Spleen (tissue), 11 donors: ENCODE results near the gene SH3BGRL3. TPM values are rescaled to one million over a fixed set of nuclear protein-coding genes. Genes with fewer than 3 reads are reported as not detected.

Experiments
- DNase-seq: peaks from one replicate; pipeline ENCODE4 v3.0.0-alpha.2; 2020
- H3K27ac ChIP-seq, 8 donors: fragments of 200-600 bp; sonication (generic) in 7 of 8; 1 replicate in 4 of 8; 2 replicates in 4 of 8; pipeline versions ENCODE4 v1.5.0 to v1.8.0; 2016 to 2021; ENCODE audit warnings: inconsistent platforms in 4 of 8, mild to moderate bottlenecking in 4 of 8, moderate library complexity in 1 of 8
- H3K27me3 ChIP-seq, 7 donors: fragments of 200-600 bp; sonication (generic) in 6 of 7; replicated peaks in 1 of 7; 1 replicate in 4 of 7; 2 replicates in 3 of 7; pipeline versions ENCODE4 v1.5.0 to v1.8.0; 2016 to 2021; ENCODE audit warnings: inconsistent platforms in 3 of 7, mild to moderate bottlenecking in 1 of 7
- H3K36me3 ChIP-seq, 6 donors: fragments of 200-600 bp; sonication (generic) in 5 of 6; 1 replicate in 4 of 6; 2 replicates in 2 of 6; pipeline versions ENCODE4 v1.5.0 to v1.8.0; 2016 to 2021; ENCODE audit warnings: inconsistent platforms in 2 of 6
- H3K4me1 ChIP-seq, 6 donors: fragments of 200-600 bp; sonication (generic) in 5 of 6; 1 replicate in 3 of 6; 2 replicates in 3 of 6; pipeline versions ENCODE4 v1.5.0 to v1.8.0; 2016 to 2021; ENCODE audit warnings: inconsistent platforms in 3 of 6
- H3K4me3 ChIP-seq, 8 donors: fragments of 200-600 bp; sonication (generic) in 7 of 8; 1 replicate in 4 of 8; 2 replicates in 4 of 8; pipeline versions ENCODE4 v1.5.0 to v1.8.0; 2016 to 2021; ENCODE audit warnings: inconsistent platforms in 4 of 8, mild to moderate bottlenecking in 4 of 8, moderate library complexity in 2 of 8
- H3K9me3 ChIP-seq, 8 donors: fragments of 200-600 bp; sonication (generic) in 7 of 8; 1 replicate in 4 of 8; 2 replicates in 4 of 8; pipeline versions ENCODE4 v1.5.0 to v1.8.0; 2016 to 2021; ENCODE audit warnings: inconsistent platforms in 4 of 8
- POLR2A ChIP-seq, 3 donors: fragments of 450-650 bp; IDR thresholded peaks; one replicate each; pipeline ENCODE4 v1.5.1; 2017; ENCODE audit warnings: antibody characterized with exemption in 3 of 3, mild to moderate bottlenecking in 1 of 3
- POLR2AphosphoS5 ChIP-seq, 3 donors: sonication (generic); formaldehyde crosslinking; IDR thresholded peaks; one replicate each; pipeline ENCODE4 v1.5.1; 2017; ENCODE audit warnings: antibody characterized with exemption in 3 of 3
- WGBS, 5 donors: extraction: QIAGEN DNeasy Blood & Tissue Kit in 3 of 5; methylation state at CpG; one replicate each; pipeline versions ENCODE4 v1.1.5 to v1.1.7; 2013 to 2018; 5-methylcytosine and 5-hydroxymethylcytosine counted together
- intact Hi-C: fragments of 100-400 bp; cut with DNase I; formaldehyde crosslinking; loops from one replicate; pipeline ENCODE4 v1.15.0; 2023; ENCODE audit warnings: low total_unique reads
- polyA plus RNA-seq, 3 donors: library from polyadenylated mRNA; stranded (reverse); fragments of 200-250 nt; gene quantifications; one replicate each; pipeline ENCODE4 v1.2.1, GENCODE V29; 2013
- total RNA-seq, 7 donors: library from RNA; depleted of rRNA in 3 of 7; stranded (reverse); fragments of >200 nt in 3 of 7; fragmentation: NEBNext Ultra II Directional in 4 of 7; extraction: Animal tissue kit (Norgen Biotek cat#: 25700) in 4 of 7; gene quantifications; one replicate each; pipeline versions ENCODE4 v1.1.0 to v1.2.1, GENCODE V29; 2016 to 2021
- TF ChIP-seq, protein P1 (sequence below), 11 experiments: fragments of 200-600 bp in 7 of 11; fragments of 450-650 bp in 4 of 11; sonication (generic) in 4 of 11; IDR thresholded peaks in 8 of 11; conservative IDR thresholded peaks in 3 of 11; 1 replicate in 7 of 11; 2 replicates in 4 of 11; pipeline versions ENCODE4 v1.4.0 to v1.8.0; 2016 to 2021; ENCODE audit warnings: antibody characterized with exemption in 11 of 11, inconsistent platforms in 4 of 11, mild to moderate bottlenecking in 1 of 11
- donor health status: healthy with polysubstance abuse.
- donor health status: DM: no; HTN: no; CAD: no; lungs with moderate emphysema.
- donor health status: DM: no; HTN: no; CAD: no.
- donor health status: Bipolar disorder and iron deficiency.
- donor health status: healthy.
- donor health status: DM: no; HTN: no; CAD: no.
- donor health status: DM: yes; HTN: yes; CAD: no.

Gene SH3BGRL3
- total and polyA plus RNA-seq, 10 donors, result 139 to 319 (median 242) TPM

DNA sequence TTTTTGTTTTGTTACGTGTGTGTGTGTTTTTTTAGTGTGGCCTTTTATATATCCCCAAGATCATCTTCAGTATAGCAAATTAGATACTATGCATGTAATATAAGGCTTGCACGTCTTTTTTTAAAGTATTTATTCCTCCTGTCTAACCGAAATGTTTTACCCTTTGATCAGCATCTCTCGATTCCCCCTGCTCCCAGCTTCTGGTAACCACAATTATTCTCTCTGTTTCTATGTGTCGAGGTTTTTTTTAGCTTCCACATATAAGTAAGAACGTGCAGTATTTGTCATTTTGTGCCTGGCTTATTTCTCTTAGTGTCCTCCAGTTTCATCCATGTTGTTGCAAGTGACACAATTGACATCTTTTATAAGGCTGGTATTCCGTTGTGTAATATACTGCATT, 27.2 kb upstream of the SH3BGRL3 start:
- WGBS, 5 donors, result 75 to 81% (median 78%) methylated on average over 7 of the region's 7 CpGs
- no peak overlapping the region for H3K4me3 ChIP-seq
- DNase-seq, result no peak
- H3K27ac ChIP-seq, result no peak overlapping the region
- intact Hi-C loops, result no loop called here
- no peak for TF ChIP-seq POLR2A (IDR thresholded peaks at IDR 0.05)
- no peaks in the 10 kb centered on the region for H3K9me3 ChIP-seq
- H3K27me3 ChIP-seq, result no peaks in the 10 kb centered on the region
- H3K36me3 ChIP-seq, result peaks cover 4 to 78% (median 15%) of the 10 kb centered on the region in 6 donors
- H3K4me1 ChIP-seq, result no peaks in the 10 kb centered on the region

DNA sequence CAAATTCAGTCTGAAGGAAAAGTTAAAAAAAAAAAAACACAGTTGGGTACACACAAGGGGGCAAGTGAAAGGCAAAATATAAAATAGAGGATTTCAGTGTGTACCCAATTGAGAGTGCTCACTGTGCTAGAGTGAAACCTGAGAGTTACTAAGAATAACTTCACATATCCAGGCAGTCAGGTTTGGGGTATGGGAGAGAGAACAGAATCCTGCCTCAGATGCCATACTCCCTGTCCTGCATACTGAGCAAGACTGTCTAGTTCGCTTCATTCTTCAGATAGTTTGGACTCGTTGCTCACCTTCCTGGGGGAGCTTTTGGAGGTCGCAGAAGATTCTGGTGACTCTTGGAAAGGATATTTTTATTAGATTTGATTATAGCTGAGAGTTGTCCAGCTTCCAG, 25.5 kb upstream of the SH3BGRL3 start:
- intact Hi-C loops, result no loop called here
- no peak for TF ChIP-seq POLR2AphosphoS5 (IDR thresholded peaks at IDR 0.05)
- Histone ChIP-seq H3K4me1 (peaks cover 0 to 8% (median 2%) of the 10 kb centered on the region in 6 donors), H3K9me3 (no peaks in the 10 kb centered on the region), H3K27ac (no peak overlapping the region), H3K27me3 (no peaks in the 10 kb centered on the region), H3K36me3 (peaks cover 4 to 81% (median 28%) of the 10 kb centered on the region in 6 donors), H3K4me3 (no peak overlapping the region)
- DNase-seq, result no peak
- WGBS, 5 donors, result 90 to 96% (median 93%) methylated on average over 3 of the region's 3 CpGs

DNA sequence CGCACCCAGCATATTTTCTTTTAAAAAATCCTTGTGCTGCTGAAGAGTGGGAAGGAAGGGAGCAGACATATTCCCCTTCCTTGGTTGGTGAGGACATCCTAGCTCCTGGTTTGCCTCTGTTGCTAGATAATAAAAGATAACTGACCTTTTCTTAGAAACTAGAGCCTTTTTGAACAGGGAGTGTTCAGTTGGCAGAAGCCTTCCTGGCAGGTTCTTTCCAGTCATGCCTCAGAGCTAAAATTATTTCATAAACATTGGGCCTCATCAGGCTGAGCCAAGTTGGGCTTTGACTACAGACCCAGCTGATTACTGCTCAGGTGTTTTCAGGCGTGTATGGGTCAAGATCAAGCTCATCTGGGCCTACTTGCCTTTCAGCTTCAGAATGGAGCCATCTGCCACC, 22.7 kb upstream of the SH3BGRL3 start:
- DNase-seq, result no peak
- H3K36me3 ChIP-seq, result peaks cover 4 to 85% (median 36%) of the 10 kb centered on the region in 6 donors
- H3K4me3 ChIP-seq, result no peak overlapping the region
- WGBS, 5 donors, result 93 to 100% (median 98%) methylated on average over 2 of the region's 2 CpGs
- no peak overlapping the region for H3K27ac ChIP-seq
- peaks cover 0 to 19% (median 3%) of the 10 kb centered on the region in 6 donors for H3K4me1 ChIP-seq
- TF ChIP-seq POLR2A (IDR thresholded peaks at IDR 0.05) (no peak), POLR2AphosphoS5 (IDR thresholded peaks at IDR 0.05) (no peak)
- TF ChIP-seq, protein P1, sequence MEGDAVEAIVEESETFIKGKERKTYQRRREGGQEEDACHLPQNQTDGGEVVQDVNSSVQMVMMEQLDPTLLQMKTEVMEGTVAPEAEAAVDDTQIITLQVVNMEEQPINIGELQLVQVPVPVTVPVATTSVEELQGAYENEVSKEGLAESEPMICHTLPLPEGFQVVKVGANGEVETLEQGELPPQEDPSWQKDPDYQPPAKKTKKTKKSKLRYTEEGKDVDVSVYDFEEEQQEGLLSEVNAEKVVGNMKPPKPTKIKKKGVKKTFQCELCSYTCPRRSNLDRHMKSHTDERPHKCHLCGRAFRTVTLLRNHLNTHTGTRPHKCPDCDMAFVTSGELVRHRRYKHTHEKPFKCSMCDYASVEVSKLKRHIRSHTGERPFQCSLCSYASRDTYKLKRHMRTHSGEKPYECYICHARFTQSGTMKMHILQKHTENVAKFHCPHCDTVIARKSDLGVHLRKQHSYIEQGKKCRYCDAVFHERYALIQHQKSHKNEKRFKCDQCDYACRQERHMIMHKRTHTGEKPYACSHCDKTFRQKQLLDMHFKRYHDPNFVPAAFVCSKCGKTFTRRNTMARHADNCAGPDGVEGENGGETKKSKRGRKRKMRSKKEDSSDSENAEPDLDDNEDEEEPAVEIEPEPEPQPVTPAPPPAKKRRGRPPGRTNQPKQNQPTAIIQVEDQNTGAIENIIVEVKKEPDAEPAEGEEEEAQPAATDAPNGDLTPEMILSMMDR (IDR thresholded peaks at IDR 0.05 in 8 of 11, conservative IDR thresholded peaks at IDR 0.05 in 3 of 11), result no peak
- no peaks in the 10 kb centered on the region for H3K27me3 ChIP-seq
- intact Hi-C loops, result no loop called here
- H3K9me3 ChIP-seq, result no peaks in the 10 kb centered on the region

DNA sequence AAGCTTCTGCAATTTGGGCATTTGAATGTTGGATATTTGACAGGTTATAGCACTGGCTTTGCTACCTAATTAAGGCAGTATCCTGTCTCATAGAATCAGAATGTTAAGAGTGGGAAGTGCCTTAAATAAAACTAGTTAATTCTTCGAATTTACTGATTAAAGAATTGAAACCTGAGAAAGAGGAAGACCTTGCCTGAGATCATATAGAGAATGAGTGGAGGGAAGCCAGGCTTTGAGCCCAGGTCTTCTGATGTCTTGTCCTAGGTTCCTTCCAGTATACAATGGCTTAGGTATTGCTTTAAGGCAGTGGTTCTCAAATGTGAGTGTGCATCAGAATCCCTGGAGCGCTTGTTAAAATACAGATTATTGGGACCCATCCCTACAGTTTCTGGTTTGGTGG, 20.9 kb upstream of the SH3BGRL3 start:
- TF ChIP-seq POLR2A (IDR thresholded peaks at IDR 0.05) (no peak), POLR2AphosphoS5 (IDR thresholded peaks at IDR 0.05) (no peak)
- TF ChIP-seq, protein P1 (IDR thresholded peaks at IDR 0.05 in 8 of 11, conservative IDR thresholded peaks at IDR 0.05 in 3 of 11), result no peak
- Histone ChIP-seq H3K27me3 (no peaks in the 10 kb centered on the region), H3K4me1 (peaks cover 0 to 23% (median 3%) of the 10 kb centered on the region in 6 donors), H3K9me3 (no peaks in the 10 kb centered on the region), H3K36me3 (peaks cover 4 to 98% (median 41%) of the 10 kb centered on the region in 6 donors), H3K4me3 (no peak overlapping the region), H3K27ac (peak overlapping the region in 5 of 8 donors; percentile 19 to 76 (median 66))
- intact Hi-C loops, result no loop called here
- no peak for DNase-seq
- 77 to 85% (median 80%) methylated on average over 2 of the region's 2 CpGs for WGBS, 5 donors

DNA sequence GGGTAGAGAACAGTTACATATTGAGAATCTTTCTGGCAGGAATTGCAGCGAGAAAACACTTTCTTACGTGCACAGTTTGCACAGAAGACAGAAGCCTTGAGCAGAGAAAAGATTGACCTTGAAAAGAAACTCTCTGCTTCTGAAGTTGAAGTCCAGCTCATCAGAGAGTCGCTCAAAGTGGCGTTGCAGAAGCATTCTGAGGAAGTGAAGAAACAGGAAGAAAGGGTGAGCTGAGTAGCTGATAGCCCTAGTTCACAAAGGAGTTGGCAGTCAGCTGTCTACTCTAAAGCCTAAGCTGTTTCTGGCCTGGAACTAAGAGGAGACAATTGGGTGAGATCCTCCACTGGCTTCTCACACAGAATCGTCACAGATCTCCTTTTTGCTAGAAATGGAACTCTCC, 20.3 kb upstream of the SH3BGRL3 start:
- Histone ChIP-seq H3K9me3 (no peaks in the 10 kb centered on the region), H3K4me3 (peak overlapping the region in 1 of 8 donors; percentile 16), H3K27ac (peak overlapping the region in 6 of 8 donors; percentile 19 to 76 (median 64)), H3K36me3 (peaks cover 4 to 100% (median 42%) of the 10 kb centered on the region in 6 donors), H3K27me3 (no peaks in the 10 kb centered on the region), H3K4me1 (peaks cover 0 to 23% (median 3%) of the 10 kb centered on the region in 6 donors)
- WGBS, 5 donors, result 44 to 66% (median 56%) methylated on average over 5 of the region's 5 CpGs
- intact Hi-C loops, result no loop called here
- TF ChIP-seq POLR2A (IDR thresholded peaks at IDR 0.05), result no peak
- no peak for TF ChIP-seq POLR2AphosphoS5 (IDR thresholded peaks at IDR 0.05)
- TF ChIP-seq, protein P1 (IDR thresholded peaks at IDR 0.05 in 8 of 11, conservative IDR thresholded peaks at IDR 0.05 in 3 of 11), result no peak
- no peak for DNase-seq
